Omental fat pad (tissue), 4 donors: ENCODE results near the gene KLHDC4. TPM values are rescaled to one million over a fixed set of nuclear protein-coding genes. Genes with fewer than 3 reads are reported as not detected.

Source experiments
- ATAC-seq: fragments of 150-250 bp; one replicate; pipeline ENCODE4 v1.9.1; 2016; ENCODE audit warnings: mild to moderate bottlenecking, moderate library complexity; ENCODE audit not compliant: low FRiP score
- DNase-seq: peaks from one replicate; pipeline ENCODE4 v3.0.0-alpha.2; 2019; ENCODE audit warnings: low spot score
- CTCF ChIP-seq, 3 donors: fragments of 450-650 bp; IDR thresholded peaks; one replicate each; pipeline ENCODE4 v1.5.1; 2016 to 2017; ENCODE audit warnings: antibody characterized with exemption in 3 of 3, mild to moderate bottlenecking in 3 of 3, moderate library complexity in 2 of 3
- total RNA-seq, 4 donors: library from RNA; depleted of rRNA; stranded (reverse); fragments of >200 nt; gene quantifications; one replicate each; pipeline ENCODE4 v1.1.0, GENCODE V29; 2016

The KLHDC4 gene
- total RNA-seq, 4 donors from 2014 or later: 21.7 to 53.8 (median 25.5) TPM

DNA sequence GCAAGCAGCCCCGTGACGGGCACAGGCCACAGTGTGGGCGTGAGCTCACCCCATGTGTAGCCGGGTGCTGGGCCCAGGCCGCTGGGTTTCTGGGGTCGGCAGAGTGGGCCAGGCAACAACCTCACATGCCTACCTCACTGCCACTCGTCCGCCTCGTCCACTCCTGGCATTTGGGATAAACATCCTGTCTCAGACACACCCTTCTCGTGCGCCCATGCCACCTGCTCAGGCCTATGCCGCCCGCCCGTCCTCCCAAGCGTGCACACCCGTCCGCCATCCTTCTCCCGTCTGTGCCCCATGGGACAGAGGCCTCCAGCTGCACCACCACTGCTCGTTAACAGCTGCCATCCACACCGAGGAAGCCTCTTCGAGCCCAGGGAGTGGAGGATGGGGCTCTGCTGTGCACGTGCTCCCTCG lies 64.3 kb downstream of the KLHDC4 start:
- ATAC-seq (no peak), DNase-seq (no peak)
- no peak for TF ChIP-seq CTCF (IDR thresholded peaks at IDR 0.05)

GRCh38 chr16:87701078-87701460 lies 64.7 kb downstream of the KLHDC4 start:
- ATAC-seq (no peak), DNase-seq (no peak)
- no peak for TF ChIP-seq CTCF (IDR thresholded peaks at IDR 0.05)

DNA sequence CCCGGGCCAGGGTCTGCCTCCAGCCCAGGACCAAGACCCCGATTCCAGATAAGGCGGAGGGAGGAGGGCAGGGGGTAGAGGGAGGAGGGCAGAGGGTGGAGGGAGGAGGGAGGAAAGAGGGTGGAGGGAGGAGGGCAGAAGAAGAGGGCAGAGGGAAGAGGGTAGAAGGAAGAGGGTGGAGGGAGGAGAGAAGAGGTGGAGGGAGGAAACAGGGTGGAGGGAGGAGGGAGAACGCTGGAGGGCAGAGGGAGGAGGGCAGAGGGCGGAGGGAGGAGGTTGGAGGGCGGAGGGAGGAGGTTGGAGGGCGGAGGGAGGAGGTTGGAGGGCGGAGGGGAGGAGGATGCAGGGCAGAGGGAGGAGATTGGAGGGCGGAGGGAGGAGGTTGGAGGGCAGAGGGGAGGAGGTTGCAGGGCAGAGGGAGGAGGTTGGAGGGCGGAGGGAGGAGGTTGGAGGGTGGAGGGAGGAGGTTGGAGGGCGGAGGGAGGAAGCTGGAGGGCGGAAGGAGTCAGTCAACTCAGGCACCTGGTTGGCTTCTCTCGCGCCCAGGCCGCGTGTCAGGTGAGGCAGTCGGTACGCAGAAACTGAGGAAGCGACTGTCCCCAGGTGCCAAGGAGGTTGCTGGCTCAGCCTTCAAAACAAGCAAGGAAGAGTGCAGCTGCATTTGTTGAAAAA lies 65.2 kb downstream of the KLHDC4 start:
- no peak for TF ChIP-seq CTCF (IDR thresholded peaks at IDR 0.05)
- ATAC-seq: no peak
- DNase-seq: no peak

GRCh38 chr16:87698676-87699199 lies 67.0 kb downstream of the KLHDC4 start:
- no peak for TF ChIP-seq CTCF (IDR thresholded peaks at IDR 0.05)
- no peak for ATAC-seq

GRCh38 chr16:87698241-87698640 lies 67.5 kb downstream of the KLHDC4 start:
- ATAC-seq (no peak), DNase-seq (no peak)
- TF ChIP-seq CTCF (IDR thresholded peaks at IDR 0.05): no peak

More at GRCh38 chr16:87698676-87699199, 67.0 kb downstream of the KLHDC4 start:
- DNase-seq: no peak

GRCh38 chr16:87697792-87698191 lies 68.0 kb downstream of the KLHDC4 start:
- no peak for TF ChIP-seq CTCF (IDR thresholded peaks at IDR 0.05)
- ATAC-seq (no peak), DNase-seq (no peak)

DNA sequence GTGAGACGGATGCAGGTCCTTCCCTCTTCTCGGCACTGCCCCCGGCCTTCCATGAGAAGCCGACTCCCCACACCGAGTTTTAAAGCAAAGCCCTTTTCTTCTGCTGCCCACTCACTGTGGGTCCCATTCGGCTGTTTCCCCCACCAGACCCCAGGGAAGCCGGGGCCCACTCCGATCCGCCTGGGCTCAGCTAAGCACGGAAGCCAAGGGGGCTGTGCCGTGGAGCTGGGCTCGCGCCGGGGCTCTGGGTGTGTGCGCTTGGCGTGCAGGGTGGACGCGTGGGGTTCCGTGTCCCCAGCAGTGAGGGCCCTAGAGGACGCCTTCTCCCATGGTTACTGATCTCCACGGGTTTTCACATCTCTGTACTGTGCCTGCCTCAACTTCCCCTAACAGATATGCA lies 68.5 kb downstream of the KLHDC4 start:
- DNase-seq (no peak), ATAC-seq (no peak)
- no peak for TF ChIP-seq CTCF (IDR thresholded peaks at IDR 0.05)
